ENCODE data around the gene VAV2.
A peak's percentile ranks its signal among the peaks of the same experiment; 100 is the strongest.
"Not testable (repeated sequence)": the region's sequence is repeated elsewhere in the genome, so short reads cannot be mapped to it uniquely, and the experiment has no call there.

Gene VAV2

GRCh38 chr9:133767625-133768024, 224.5 kb downstream of the VAV2 start:
- no peak for DNase-seq (ENCODE audit: low read depth)

DNA sequence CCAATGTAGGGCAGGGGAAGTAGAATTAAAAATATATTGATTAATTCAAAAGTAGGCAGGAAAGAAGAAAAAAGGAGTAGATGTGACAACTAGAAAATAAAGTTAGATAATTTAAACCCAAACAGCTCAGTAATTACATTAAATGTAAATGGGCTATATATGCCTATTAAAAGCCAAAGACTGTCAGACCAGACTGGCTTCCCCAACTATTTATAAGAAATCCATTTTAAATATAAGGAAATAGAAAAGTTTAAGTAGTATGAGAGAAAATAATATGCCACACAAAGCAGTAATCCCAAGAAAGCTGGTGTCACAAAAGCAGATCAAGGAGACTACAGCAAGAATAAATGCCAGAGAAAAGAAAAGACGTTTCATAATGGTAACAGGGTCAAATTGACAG, 225.1 kb downstream of the VAV2 start:
- no peak for DNase-seq (ENCODE audit: low read depth)

- DNase-seq (ENCODE audit: low read depth), result not testable (repeated sequence)
These were observed 225.9 kb downstream of the VAV2 start for GRCh38 chr9:133766234-133766633.

GRCh38 chr9:133763272-133764183, 228.6 kb downstream of the VAV2 start:
- peak; percentile 65 for DNase-seq (ENCODE audit: low read depth)

GRCh38 chr9:133762488-133763271, 229.4 kb downstream of the VAV2 start:
- DNase-seq (ENCODE audit: low read depth), result no peak

- no peak for DNase-seq (ENCODE audit: low read depth)
These were observed 230.4 kb downstream of the VAV2 start for GRCh38 chr9:133761641-133762248.

- DNase-seq (ENCODE audit: low read depth), result no peak
These were observed 231.3 kb downstream of the VAV2 start for GRCh38 chr9:133760713-133761290.

DNA sequence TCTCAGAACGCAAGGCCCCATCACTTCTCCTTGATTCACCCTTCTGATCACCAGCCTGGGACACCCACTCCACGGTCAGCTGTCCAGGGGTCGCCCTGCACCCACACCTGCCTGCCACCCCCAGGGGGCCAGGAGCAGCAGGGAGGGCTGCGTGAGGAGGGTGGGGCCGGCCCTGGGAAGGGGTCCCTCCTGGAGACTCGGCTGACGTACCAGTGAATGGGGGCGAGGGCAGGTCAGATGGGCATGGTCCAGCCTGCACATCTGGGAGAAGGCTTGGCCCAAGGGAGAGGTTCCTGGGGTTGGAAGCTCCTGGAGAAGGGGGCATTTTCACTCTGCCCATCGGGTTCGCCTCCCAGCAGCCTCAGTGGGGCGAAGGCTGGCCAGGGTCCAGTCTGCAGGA, 232.2 kb downstream of the VAV2 start:
- DNase-seq (ENCODE audit: low read depth), result no peak

- no peak for DNase-seq (ENCODE audit: low read depth)
These were observed 232.8 kb downstream of the VAV2 start for GRCh38 chr9:133759146-133759900.

DNA sequence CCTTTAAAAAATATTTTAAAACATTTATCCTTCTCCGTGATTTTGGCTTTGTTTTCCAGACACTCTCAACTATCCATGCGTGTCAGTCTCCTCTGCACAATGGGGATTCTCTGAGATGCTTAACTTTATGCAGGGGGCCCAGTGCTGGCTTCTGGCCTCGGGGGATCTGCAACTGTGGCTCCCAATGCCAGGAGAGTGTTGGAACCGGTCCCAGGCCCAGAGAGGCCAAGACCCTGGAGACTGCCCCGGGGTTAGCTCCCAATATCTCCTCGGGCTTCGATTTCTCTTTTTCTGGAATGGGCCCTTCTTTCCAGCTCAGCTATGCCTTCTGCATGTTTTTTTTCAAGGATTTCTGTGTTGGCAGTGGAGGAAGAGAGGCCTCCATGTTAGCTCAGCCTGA, 233.9 kb downstream of the VAV2 start:
- no peak for DNase-seq (ENCODE audit: low read depth)

GRCh38 chr9:133754688-133755227, 237.4 kb downstream of the VAV2 start:
- no peak for DNase-seq (ENCODE audit: low read depth)

- peak; percentile 22 for DNase-seq (ENCODE audit: low read depth)
These were observed 237.9 kb downstream of the VAV2 start for GRCh38 chr9:133754187-133754586.

DNA sequence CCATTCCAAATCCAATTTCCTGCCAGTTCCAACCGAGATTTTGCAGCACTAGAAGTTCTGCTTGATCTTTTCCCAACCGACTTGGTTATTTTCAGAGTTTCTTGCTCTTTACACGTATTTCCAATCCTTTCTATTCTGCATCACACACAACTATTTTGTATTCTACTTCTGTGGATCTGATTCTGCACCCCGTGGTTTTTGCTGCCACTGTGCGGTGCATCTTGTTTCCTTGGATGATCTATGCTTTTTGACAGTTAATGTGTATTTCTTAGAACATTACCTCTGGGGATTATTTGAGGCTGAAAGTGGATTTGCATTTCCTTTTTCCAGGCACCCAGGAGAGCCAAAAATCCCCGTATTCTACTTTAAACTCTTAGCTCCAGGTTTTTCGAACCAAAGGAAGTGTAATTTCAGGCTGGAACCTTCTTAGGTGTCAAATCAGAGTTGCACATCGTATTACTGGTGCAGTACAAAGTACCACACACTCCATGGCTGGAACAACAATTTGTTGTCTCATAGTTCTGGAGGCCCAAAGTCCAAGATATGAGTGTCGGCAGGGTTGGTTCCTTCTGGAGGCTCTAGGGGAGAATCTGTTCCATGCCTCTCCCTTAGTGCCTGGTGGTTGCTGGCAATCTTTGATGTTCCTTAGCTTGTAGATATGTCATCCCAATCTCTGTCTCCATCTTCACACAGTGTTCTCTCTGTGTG, 239.2 kb downstream of the VAV2 start:
- DNase-seq (ENCODE audit: low read depth), result no peak

GRCh38 chr9:133750982-133751649, 241.0 kb downstream of the VAV2 start:
- no peak for DNase-seq (ENCODE audit: low read depth)

DNA sequence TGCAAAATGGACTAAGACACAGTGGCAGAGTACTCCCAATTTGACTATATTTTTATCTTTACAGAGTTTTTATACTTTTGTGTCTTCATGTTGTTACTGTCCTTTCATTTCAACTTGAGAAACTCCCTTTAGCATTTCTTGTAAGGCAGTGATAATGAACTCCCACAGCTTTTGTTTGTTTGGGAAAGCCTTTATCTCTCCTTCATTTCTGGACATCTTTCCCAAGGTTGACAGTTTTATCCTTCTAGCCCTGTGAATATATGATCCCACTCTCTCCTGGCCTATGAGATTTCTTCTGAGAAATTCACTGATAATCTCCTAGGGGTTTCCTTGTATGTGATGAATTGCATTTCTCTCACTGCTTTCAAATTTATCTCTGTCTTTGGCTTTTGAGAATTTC, 244.8 kb downstream of the VAV2 start:
- no peak for DNase-seq (ENCODE audit: low read depth)

GRCh38 chr9:133744528-133744927, 247.6 kb downstream of the VAV2 start:
- not testable (repeated sequence) for DNase-seq (ENCODE audit: low read depth)

DNA sequence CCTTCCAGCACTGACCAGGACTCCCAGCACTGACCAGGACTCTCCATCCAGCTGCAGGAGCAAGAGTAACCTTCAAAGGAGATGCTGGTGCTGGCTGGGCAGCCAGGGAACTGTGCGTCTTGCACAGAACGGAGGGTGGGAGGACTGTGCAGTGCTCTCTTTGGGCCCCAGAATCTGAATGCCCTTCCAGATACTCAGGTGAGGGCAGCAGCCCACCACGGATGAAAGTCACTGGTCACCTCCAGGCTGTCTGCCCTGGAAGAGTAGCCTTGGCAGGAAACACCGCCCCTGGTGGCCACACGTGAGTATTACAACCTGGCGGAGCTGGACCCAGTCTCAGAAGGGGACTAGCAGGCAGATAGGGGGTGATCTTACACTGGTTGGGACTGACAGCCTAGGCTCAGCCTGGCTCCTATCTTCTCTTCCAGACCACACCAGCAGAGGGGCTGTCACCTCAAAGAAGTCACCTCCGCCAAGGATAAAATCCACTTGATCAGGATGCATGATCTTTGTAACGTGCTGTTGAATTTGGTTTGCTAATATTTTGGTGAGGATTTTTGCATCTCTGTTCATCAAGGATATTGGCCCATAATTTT, 249.2 kb downstream of the VAV2 start:
- DNase-seq (ENCODE audit: low read depth), result peak; percentile 68

- no peak for DNase-seq (ENCODE audit: low read depth)
These were observed 249.9 kb downstream of the VAV2 start for GRCh38 chr9:133742251-133742650.

GRCh38 chr9:133741716-133742115, 250.4 kb downstream of the VAV2 start:
- no peak for DNase-seq (ENCODE audit: low read depth)

GRCh38 chr9:133740911-133741310, 251.2 kb downstream of the VAV2 start:
- no peak for DNase-seq (ENCODE audit: low read depth)

Measured in EH (cell line).